ENCODE results near the gene GPR176.

GPR176 gene

GRCh38 chr15:39845582-39845981 lies 74.5 kb downstream of the GPR176 start:
- H3K27me3 ChIP-seq (ENCODE audit: control insufficient read depth, insufficient read depth, low read length, poor library complexity, severe bottlenecking) = no peaks in the 10 kb centered on the region
- WGBS, 2 experiments = 95 to 97% methylated on average over 5 of the region's 5 CpGs
- H3K36me3 ChIP-seq (ENCODE audit: control insufficient read depth, insufficient read depth, low read length) = no peaks in the 10 kb centered on the region
- no peak overlapping the region for H3K4me3 ChIP-seq (ENCODE audit: insufficient read depth, low read depth, low read length)
- no peaks in the 10 kb centered on the region for H3K9me3 ChIP-seq (ENCODE audit: control insufficient read depth, low read length)
- peaks cover 6% of the 10 kb centered on the region for H3K4me1 ChIP-seq (ENCODE audit: control insufficient read depth, insufficient read depth, low read length)
- no peak overlapping the region for H3K27ac ChIP-seq (ENCODE audit: insufficient read depth, low read depth, low read length, poor library complexity, severe bottlenecking)

- no peak overlapping the region for H3K27ac ChIP-seq (ENCODE audit: insufficient read depth, low read depth, low read length, poor library complexity, severe bottlenecking)
- H3K4me1 ChIP-seq (ENCODE audit: control insufficient read depth, insufficient read depth, low read length) = peaks cover 6% of the 10 kb centered on the region
- no peaks in the 10 kb centered on the region for H3K36me3 ChIP-seq (ENCODE audit: control insufficient read depth, insufficient read depth, low read length)
- 93 to 100% methylated on average over 2 of the region's 2 CpGs for WGBS, 2 experiments
- no peaks in the 10 kb centered on the region for H3K27me3 ChIP-seq (ENCODE audit: control insufficient read depth, insufficient read depth, low read length, poor library complexity, severe bottlenecking)
- H3K9me3 ChIP-seq (ENCODE audit: control insufficient read depth, low read length) = no peaks in the 10 kb centered on the region
- H3K4me3 ChIP-seq (ENCODE audit: insufficient read depth, low read depth, low read length) = no peak overlapping the region
Observed at GRCh38 chr15:39843565-39843964, 76.5 kb downstream of the GPR176 start.

- Histone ChIP-seq H3K27ac (ENCODE audit: insufficient read depth, low read depth, low read length, poor library complexity, severe bottlenecking) (no peak overlapping the region), H3K4me1 (ENCODE audit: control insufficient read depth, insufficient read depth, low read length) (peaks cover 7% of the 10 kb centered on the region), H3K36me3 (ENCODE audit: control insufficient read depth, insufficient read depth, low read length) (no peaks in the 10 kb centered on the region), H3K27me3 (ENCODE audit: control insufficient read depth, insufficient read depth, low read length, poor library complexity, severe bottlenecking) (no peaks in the 10 kb centered on the region), H3K9me3 (ENCODE audit: control insufficient read depth, low read length) (no peaks in the 10 kb centered on the region), H3K4me3 (ENCODE audit: insufficient read depth, low read depth, low read length) (no peak overlapping the region)
- WGBS, 2 experiments = 100% methylated on average over 1 of the region's 1 CpG
Observed at GRCh38 chr15:39837454-39837853, 82.6 kb downstream of the GPR176 start.

- Histone ChIP-seq H3K4me3 (ENCODE audit: insufficient read depth, low read depth, low read length) (no peak overlapping the region), H3K27me3 (ENCODE audit: control insufficient read depth, insufficient read depth, low read length, poor library complexity, severe bottlenecking) (no peaks in the 10 kb centered on the region), H3K27ac (ENCODE audit: insufficient read depth, low read depth, low read length, poor library complexity, severe bottlenecking) (no peak overlapping the region), H3K36me3 (ENCODE audit: control insufficient read depth, insufficient read depth, low read length) (no peaks in the 10 kb centered on the region), H3K9me3 (ENCODE audit: control insufficient read depth, low read length) (no peaks in the 10 kb centered on the region), H3K4me1 (ENCODE audit: control insufficient read depth, insufficient read depth, low read length) (peaks cover 7% of the 10 kb centered on the region)
- WGBS, 2 experiments = 93 to 94% methylated on average over 2 of the region's 2 CpGs
Observed at GRCh38 chr15:39835550-39835949, 84.5 kb downstream of the GPR176 start.

GRCh38 chr15:39834256-39834655 lies 85.8 kb downstream of the GPR176 start:
- H3K36me3 ChIP-seq (ENCODE audit: control insufficient read depth, insufficient read depth, low read length) = no peaks in the 10 kb centered on the region
- H3K4me1 ChIP-seq (ENCODE audit: control insufficient read depth, insufficient read depth, low read length) = peaks cover 7% of the 10 kb centered on the region
- H3K27me3 ChIP-seq (ENCODE audit: control insufficient read depth, insufficient read depth, low read length, poor library complexity, severe bottlenecking) = no peaks in the 10 kb centered on the region
- no peaks in the 10 kb centered on the region for H3K9me3 ChIP-seq (ENCODE audit: control insufficient read depth, low read length)
- H3K27ac ChIP-seq (ENCODE audit: insufficient read depth, low read depth, low read length, poor library complexity, severe bottlenecking) = no peak overlapping the region
- H3K4me3 ChIP-seq (ENCODE audit: insufficient read depth, low read depth, low read length) = no peak overlapping the region

GRCh38 chr15:39833515-39833981 lies 86.5 kb downstream of the GPR176 start:
- WGBS, 2 experiments = 82 to 88% methylated on average over 3 of the region's 3 CpGs
- no peaks in the 10 kb centered on the region for H3K27me3 ChIP-seq (ENCODE audit: control insufficient read depth, insufficient read depth, low read length, poor library complexity, severe bottlenecking)
- peaks cover 9% of the 10 kb centered on the region for H3K4me1 ChIP-seq (ENCODE audit: control insufficient read depth, insufficient read depth, low read length)
- no peak overlapping the region for H3K27ac ChIP-seq (ENCODE audit: insufficient read depth, low read depth, low read length, poor library complexity, severe bottlenecking)
- H3K4me3 ChIP-seq (ENCODE audit: insufficient read depth, low read depth, low read length) = no peak overlapping the region
- no peaks in the 10 kb centered on the region for H3K9me3 ChIP-seq (ENCODE audit: control insufficient read depth, low read length)
- H3K36me3 ChIP-seq (ENCODE audit: control insufficient read depth, insufficient read depth, low read length) = no peaks in the 10 kb centered on the region

- Histone ChIP-seq H3K4me3 (ENCODE audit: insufficient read depth, low read depth, low read length) (no peak overlapping the region), H3K9me3 (ENCODE audit: control insufficient read depth, low read length) (no peaks in the 10 kb centered on the region), H3K27me3 (ENCODE audit: control insufficient read depth, insufficient read depth, low read length, poor library complexity, severe bottlenecking) (no peaks in the 10 kb centered on the region), H3K36me3 (ENCODE audit: control insufficient read depth, insufficient read depth, low read length) (no peaks in the 10 kb centered on the region), H3K4me1 (ENCODE audit: control insufficient read depth, insufficient read depth, low read length) (peaks cover 3% of the 10 kb centered on the region), H3K27ac (ENCODE audit: insufficient read depth, low read depth, low read length, poor library complexity, severe bottlenecking) (no peak overlapping the region)
- WGBS, 2 experiments = 77 to 100% methylated on average over 1 of the region's 1 CpG
Observed at GRCh38 chr15:39830166-39830565, 89.9 kb downstream of the GPR176 start.

- Histone ChIP-seq H3K27me3 (ENCODE audit: control insufficient read depth, insufficient read depth, low read length, poor library complexity, severe bottlenecking) (no peaks in the 10 kb centered on the region), H3K36me3 (ENCODE audit: control insufficient read depth, insufficient read depth, low read length) (no peaks in the 10 kb centered on the region), H3K9me3 (ENCODE audit: control insufficient read depth, low read length) (no peaks in the 10 kb centered on the region), H3K27ac (ENCODE audit: insufficient read depth, low read depth, low read length, poor library complexity, severe bottlenecking) (no peak overlapping the region), H3K4me3 (ENCODE audit: insufficient read depth, low read depth, low read length) (no peak overlapping the region), H3K4me1 (ENCODE audit: control insufficient read depth, insufficient read depth, low read length) (peaks cover 3% of the 10 kb centered on the region)
- WGBS, 2 experiments = 76 to 83% methylated on average over 6 of the region's 6 CpGs
Observed at GRCh38 chr15:39828374-39828931, 91.6 kb downstream of the GPR176 start.

GRCh38 chr15:39826975-39827374 lies 93.1 kb downstream of the GPR176 start:
- no peaks in the 10 kb centered on the region for H3K27me3 ChIP-seq (ENCODE audit: control insufficient read depth, insufficient read depth, low read length, poor library complexity, severe bottlenecking)
- no peak overlapping the region for H3K4me3 ChIP-seq (ENCODE audit: insufficient read depth, low read depth, low read length)
- 93 to 98% methylated on average over 2 of the region's 2 CpGs for WGBS, 2 experiments
- peaks cover 3% of the 10 kb centered on the region for H3K4me1 ChIP-seq (ENCODE audit: control insufficient read depth, insufficient read depth, low read length)
- no peaks in the 10 kb centered on the region for H3K9me3 ChIP-seq (ENCODE audit: control insufficient read depth, low read length)
- no peak overlapping the region for H3K27ac ChIP-seq (ENCODE audit: insufficient read depth, low read depth, low read length, poor library complexity, severe bottlenecking)
- H3K36me3 ChIP-seq (ENCODE audit: control insufficient read depth, insufficient read depth, low read length) = no peaks in the 10 kb centered on the region

GRCh38 chr15:39823634-39824033 lies 96.4 kb downstream of the GPR176 start:
- Histone ChIP-seq H3K27ac (ENCODE audit: insufficient read depth, low read depth, low read length, poor library complexity, severe bottlenecking) (no peak overlapping the region), H3K36me3 (ENCODE audit: control insufficient read depth, insufficient read depth, low read length) (no peaks in the 10 kb centered on the region), H3K4me1 (ENCODE audit: control insufficient read depth, insufficient read depth, low read length) (peaks cover 2% of the 10 kb centered on the region), H3K4me3 (ENCODE audit: insufficient read depth, low read depth, low read length) (no peak overlapping the region), H3K27me3 (ENCODE audit: control insufficient read depth, insufficient read depth, low read length, poor library complexity, severe bottlenecking) (no peaks in the 10 kb centered on the region), H3K9me3 (ENCODE audit: control insufficient read depth, low read length) (no peaks in the 10 kb centered on the region)
- 81 to 95% methylated on average over 2 of the region's 2 CpGs for WGBS, 2 experiments
